ENCODE measurements around the gene CEP135.

DNA sequence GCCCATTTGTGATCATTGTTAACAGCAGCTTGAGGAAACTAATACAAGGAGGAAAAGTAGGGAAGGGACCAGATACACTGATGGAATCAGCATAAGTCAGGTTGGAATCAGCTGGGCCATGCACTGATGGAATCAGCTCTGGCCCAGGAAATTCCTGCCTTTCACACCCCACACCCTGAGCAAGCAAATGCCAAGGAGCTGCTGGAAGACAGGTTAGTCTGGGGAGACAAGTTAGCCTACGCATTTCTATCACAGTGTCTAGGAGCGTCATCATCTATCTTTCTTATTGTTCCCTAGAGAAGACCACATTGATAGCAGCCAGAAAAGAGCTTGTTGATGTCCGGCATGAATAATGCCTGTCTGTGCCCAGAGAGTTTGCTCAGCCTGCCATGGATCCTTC lies 16.2 kb upstream of the CEP135 start:
- no peak for TF ChIP-seq EZH2 (IDR thresholded peaks at IDR 0.05; ENCODE audit: borderline replicate concordance, insufficient read depth, low read depth, low read length, poor library complexity, severe bottlenecking)
- TF ChIP-seq, protein P1, sequence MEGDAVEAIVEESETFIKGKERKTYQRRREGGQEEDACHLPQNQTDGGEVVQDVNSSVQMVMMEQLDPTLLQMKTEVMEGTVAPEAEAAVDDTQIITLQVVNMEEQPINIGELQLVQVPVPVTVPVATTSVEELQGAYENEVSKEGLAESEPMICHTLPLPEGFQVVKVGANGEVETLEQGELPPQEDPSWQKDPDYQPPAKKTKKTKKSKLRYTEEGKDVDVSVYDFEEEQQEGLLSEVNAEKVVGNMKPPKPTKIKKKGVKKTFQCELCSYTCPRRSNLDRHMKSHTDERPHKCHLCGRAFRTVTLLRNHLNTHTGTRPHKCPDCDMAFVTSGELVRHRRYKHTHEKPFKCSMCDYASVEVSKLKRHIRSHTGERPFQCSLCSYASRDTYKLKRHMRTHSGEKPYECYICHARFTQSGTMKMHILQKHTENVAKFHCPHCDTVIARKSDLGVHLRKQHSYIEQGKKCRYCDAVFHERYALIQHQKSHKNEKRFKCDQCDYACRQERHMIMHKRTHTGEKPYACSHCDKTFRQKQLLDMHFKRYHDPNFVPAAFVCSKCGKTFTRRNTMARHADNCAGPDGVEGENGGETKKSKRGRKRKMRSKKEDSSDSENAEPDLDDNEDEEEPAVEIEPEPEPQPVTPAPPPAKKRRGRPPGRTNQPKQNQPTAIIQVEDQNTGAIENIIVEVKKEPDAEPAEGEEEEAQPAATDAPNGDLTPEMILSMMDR (IDR thresholded peaks at IDR 0.05), result no peak
